Heart left ventricle (tissue), 16 donors: ENCODE measurements around the gene C17orf107. TPM values are rescaled to one million over a fixed set of nuclear protein-coding genes. Genes with fewer than 3 reads are reported as not detected.
A peak's percentile ranks its signal among the peaks of the same experiment; 100 is the strongest.

Experiments
- ATAC-seq, 4 donors: fragments of 200-7000 bp; cut with Tn5 transposase; one replicate each; pipeline ENCODE4 v1.9.1; 2020 to 2022; ENCODE audit warnings: moderate library complexity in 4 of 4, mild to moderate bottlenecking in 3 of 4, moderate number of reproducible peaks in 1 of 4
- DNase-seq, 5 donors: peaks; one replicate each; pipeline ENCODE4 v3.0.0-alpha.2; 2020
- H3K27ac ChIP-seq, 12 donors: fragments of 200-600 bp; sonication (generic) in 4 of 12; one replicate each; pipeline versions ENCODE4 v1.5.0 to v1.8.0; 2016 to 2022; ENCODE audit warnings: mild to moderate bottlenecking in 2 of 12
- H3K27me3 ChIP-seq, 9 donors: fragments of 200-600 bp; sonication (generic) in 2 of 9; one replicate each; pipeline versions ENCODE4 v1.5.1 to v1.8.0; 2016 to 2022; ENCODE audit warnings: mild to moderate bottlenecking in 3 of 9
- H3K36me3 ChIP-seq, 9 donors: fragments of 200-600 bp; sonication (generic) in 2 of 9; one replicate each; pipeline versions ENCODE4 v1.5.0 to v1.8.0; 2018 to 2022; ENCODE audit warnings: mild to moderate bottlenecking in 2 of 9
- H3K4me1 ChIP-seq, 12 donors: fragments of 200-600 bp; sonication (generic) in 4 of 12; one replicate each; pipeline versions ENCODE4 v1.5.0 to v1.8.0; 2016 to 2022; ENCODE audit warnings: mild to moderate bottlenecking in 3 of 12
- H3K4me3 ChIP-seq, 12 donors: fragments of 200-600 bp; sonication (generic) in 4 of 12; one replicate each; pipeline versions ENCODE4 v1.5.0 to v1.8.0; 2017 to 2022; ENCODE audit warnings: mild to moderate bottlenecking in 9 of 12, moderate library complexity in 4 of 12
- H3K9me3 ChIP-seq, 12 donors: fragments of 200-600 bp; sonication (generic) in 4 of 12; one replicate each; pipeline versions ENCODE4 v1.5.0 to v1.8.0; 2016 to 2022; ENCODE audit warnings: mild to moderate bottlenecking in 1 of 12
- POLR2A ChIP-seq, 2 donors: fragments of 450-650 bp; IDR thresholded peaks; one replicate each; pipeline ENCODE4 v1.6.1; 2017; ENCODE audit warnings: antibody characterized with exemption in 2 of 2, mild to moderate bottlenecking in 2 of 2, moderate library complexity in 2 of 2
- WGBS, 4 donors: extraction: QIAGEN DNeasy Blood & Tissue Kit in 2 of 4; methylation state at CpG; one replicate each; pipeline versions ENCODE4 v1.1.5 to v1.1.7; 2013 to 2018; 5-methylcytosine and 5-hydroxymethylcytosine counted together
- intact Hi-C, 10 donors: fragments of 100-400 bp; cut with DNase I; formaldehyde crosslinking; loops; one replicate each; pipeline versions ENCODE4 v1.11.1 to v1.14.2; 2022
- long read RNA-seq, 3 donors: library from polyadenylated mRNA; unstranded; transcript quantifications; one replicate each; pipeline ENCODE4 v2.0.0, GENCODE V29; 2020 to 2021
- polyA plus RNA-seq, 2 donors: library from polyadenylated mRNA; stranded (reverse); fragments of 200-250 nt; gene quantifications; one replicate each; pipeline ENCODE4 v1.2.3, GENCODE V29; 2013
- total RNA-seq, 9 donors: library from RNA; depleted of rRNA in 2 of 9; stranded (reverse); fragments of >200 nt in 2 of 9; fragmentation: NEBNext Ultra II Directional in 3 of 9; extraction: Animal tissue kit (Norgen Biotek cat#: 25700) in 3 of 9; gene quantifications; one replicate each; pipeline versions ENCODE4 v1.1.0 to v1.2.4, GENCODE V29; 2016 to 2023
- TF ChIP-seq, protein P1 (sequence below), 12 donors: fragments of 200-600 bp; sonication (generic) in 4 of 12; IDR thresholded peaks; one replicate each; pipeline versions ENCODE4 v1.5.0 to v1.8.0; 2018 to 2022; ENCODE audit warnings: antibody characterized with exemption in 12 of 12, mild to moderate bottlenecking in 5 of 12
- donor health status: ischemic (EF 13 %, LVEDD 7.1; RV severe dilation, severe dysfunction).
- donor health status: healthy with polysubstance abuse.
- donor health status: DM: no; HTN: yes; CAD: no.
- donor health status: DM: no; HTN: no; CAD: no.
- donor health status: ischemic (EF 25% LVEDD 6.9; RV normal size, moderate dysfunction).
- donor health status: ischemic (EF 25% LVEDD 5.7; RV mildly dilated, moderate dysfunction).
- donor health status: healthy.
- donor health status: DM: yes; HTN: yes; CAD: no.
- donor health status: ischemic (EF 35%, LVEDD 5.7; RV mildly dilated, moderate dysfunction).
- donor health status: nonischemic (EF 11% LVEDD 7.7; RV severe dilation, severe dysfunction).
- donor health status: DM: yes; HTN: yes; CAD: no.
- donor health status: PGD.
- donor health status: ischemic (EF 29% LVEDD 5.4; RV normal size, mild dysfunction).
- donor health status: nonischemic (EF 23%, LVEDD 6.1; RV moderate dilation, normal function).

Gene C17orf107
- 1 to 10 TPM in 1 of 9 donors, under 1 TPM in 8; 0.07 to 1.3 (median 0.43) TPM for total RNA-seq
- polyA plus RNA-seq, result under 1 TPM; 0.46 to 0.69 TPM
- long read RNA-seq, donor 1, partial matches to known transcripts, result 0 of 1 reads
- long read RNA-seq, donor 1, other reads (novel, unspliced or antisense), result 0 of 1 reads
- long read RNA-seq, donor 2, partial matches to known transcripts, result 0 of 1 reads
- long read RNA-seq, donor 2, other reads (novel, unspliced or antisense), result 0 of 1 reads
- long read RNA-seq, donor 3, result 0 reads

- H3K4me1 ChIP-seq, result peaks cover 0 to 42% (median 21%) of the 10 kb centered on the region in 12 donors
- 10 to 18% (median 10%) methylated on average over 34 to 60 of the region's 60 CpGs for WGBS, 4 donors
- H3K27ac ChIP-seq, result peak within 1 kb of the TSS in 3 of 12 donors; percentile 40 to 78 (median 59)
Measured at GRCh38 chr17:4899341-4900230, at the start of gene C17orf107. C17orf107 (plus strand) TSS chr17:4899536; CDS start chr17:4899763, 227 bp downstream.

DNA sequence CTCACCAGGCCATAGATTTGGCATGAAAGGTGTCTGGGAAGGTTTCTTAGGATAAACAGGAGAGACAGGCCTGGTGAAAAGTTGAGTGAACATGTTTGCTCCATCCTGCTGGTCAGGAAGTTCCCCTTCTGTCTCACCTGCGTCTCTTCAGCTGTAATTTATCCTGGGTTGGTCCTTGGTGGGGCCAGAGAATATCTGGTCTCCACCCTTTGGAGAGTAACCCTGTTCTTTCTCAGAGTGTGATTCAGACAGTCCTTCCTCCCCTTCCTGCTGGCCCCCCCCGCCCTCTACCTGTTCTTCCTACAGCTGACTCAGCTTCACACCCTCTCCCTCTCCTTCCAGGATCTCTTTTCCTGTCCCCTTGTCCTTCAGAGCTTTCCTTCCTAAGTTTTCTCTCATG, 49.1 kb upstream of the C17orf107 start:
- intact Hi-C loops, result no loop called here
- no peak overlapping the region for H3K4me3 ChIP-seq
- peaks cover 0 to 8% (median 0%) of the 10 kb centered on the region in 9 donors for H3K36me3 ChIP-seq
- no peaks in the 10 kb centered on the region for H3K27me3 ChIP-seq
- peaks cover 0 to 58% (median 19%) of the 10 kb centered on the region in 12 donors for H3K4me1 ChIP-seq
- TF ChIP-seq POLR2A (IDR thresholded peaks at IDR 0.05), result no peak
- TF ChIP-seq, protein P1, sequence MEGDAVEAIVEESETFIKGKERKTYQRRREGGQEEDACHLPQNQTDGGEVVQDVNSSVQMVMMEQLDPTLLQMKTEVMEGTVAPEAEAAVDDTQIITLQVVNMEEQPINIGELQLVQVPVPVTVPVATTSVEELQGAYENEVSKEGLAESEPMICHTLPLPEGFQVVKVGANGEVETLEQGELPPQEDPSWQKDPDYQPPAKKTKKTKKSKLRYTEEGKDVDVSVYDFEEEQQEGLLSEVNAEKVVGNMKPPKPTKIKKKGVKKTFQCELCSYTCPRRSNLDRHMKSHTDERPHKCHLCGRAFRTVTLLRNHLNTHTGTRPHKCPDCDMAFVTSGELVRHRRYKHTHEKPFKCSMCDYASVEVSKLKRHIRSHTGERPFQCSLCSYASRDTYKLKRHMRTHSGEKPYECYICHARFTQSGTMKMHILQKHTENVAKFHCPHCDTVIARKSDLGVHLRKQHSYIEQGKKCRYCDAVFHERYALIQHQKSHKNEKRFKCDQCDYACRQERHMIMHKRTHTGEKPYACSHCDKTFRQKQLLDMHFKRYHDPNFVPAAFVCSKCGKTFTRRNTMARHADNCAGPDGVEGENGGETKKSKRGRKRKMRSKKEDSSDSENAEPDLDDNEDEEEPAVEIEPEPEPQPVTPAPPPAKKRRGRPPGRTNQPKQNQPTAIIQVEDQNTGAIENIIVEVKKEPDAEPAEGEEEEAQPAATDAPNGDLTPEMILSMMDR (IDR thresholded peaks at IDR 0.05), result no peak
- H3K27ac ChIP-seq, result peak overlapping the region in 1 of 12 donors; percentile 68
- no peak for DNase-seq
- no peaks in the 10 kb centered on the region for H3K9me3 ChIP-seq
- no peak for ATAC-seq
- 76 to 93% (median 85%) methylated on average over 2 of the region's 2 CpGs for WGBS, 4 donors

More at GRCh38 chr17:4899341-4900230, at the start of gene C17orf107:
- peak in 3 of 4 donors; percentile 55 to 78 (median 71) for ATAC-seq
- TF ChIP-seq POLR2A (IDR thresholded peaks at IDR 0.05), result no peak
- TF ChIP-seq, protein P1 (IDR thresholded peaks at IDR 0.05), result peak in 1 of 12 donors; percentile 9
- H3K9me3 ChIP-seq, result no peaks in the 10 kb centered on the region
- intact Hi-C loops, result loop anchor here in 3 of 10 donors (10.0 kb wide), 2 partner anchors 165 to 335 kb away; partner anchors contain the start of gene GGT6 (in 1 of the 3)
- peaks cover 0 to 32% (median 11%) of the 10 kb centered on the region in 9 donors for H3K27me3 ChIP-seq
- H3K36me3 ChIP-seq, result peaks cover 0 to 30% (median 27%) of the 10 kb centered on the region in 9 donors
- peak within 1 kb of the TSS; percentile 15 to 66 (median 54) for H3K4me3 ChIP-seq
- DNase-seq, result peak; percentile 80 to 89 (median 82)

GRCh38 chr17:4851084-4851483, 48.3 kb upstream of the C17orf107 start:
- WGBS, 4 donors, result 90 to 94% (median 92%) methylated on average over 3 of the region's 3 CpGs
- intact Hi-C loops, result no loop called here
- TF ChIP-seq, protein P1 (IDR thresholded peaks at IDR 0.05), result no peak
- TF ChIP-seq POLR2A (IDR thresholded peaks at IDR 0.05), result no peak
- Histone ChIP-seq H3K36me3 (peaks cover 0 to 8% (median 0%) of the 10 kb centered on the region in 9 donors), H3K4me1 (peaks cover 0 to 54% (median 21%) of the 10 kb centered on the region in 12 donors), H3K27ac (no peak overlapping the region), H3K27me3 (no peaks in the 10 kb centered on the region), H3K4me3 (no peak overlapping the region), H3K9me3 (no peaks in the 10 kb centered on the region)
- no peak for DNase-seq
- no peak for ATAC-seq
